HCT116 (cell line): ENCODE data around the gene ATG10. TPM values are rescaled to one million over a fixed set of nuclear protein-coding genes. Genes with fewer than 3 reads are reported as not detected.
A peak's percentile ranks its signal among the peaks of the same experiment; 100 is the strongest.

Experiments used
- ATAC-seq: fragments of 200-7000 bp; cut with Tn5 transposase; 2 replicates; pipeline ENCODE4 v1.9.1; 2020; ENCODE audit warnings: mild to moderate bottlenecking, moderate library complexity
- BruUV-seq: library from RNA; stranded (reverse); fragments of 400-500 nt; replicated peaks from 2 replicates; lab custom pipeline; 2021; lab: Mats Ljungman, UMichigan
- CTCF ChIA-PET: fragments of 300-600 bp; sonication (Branson Sonifier 250); formaldehyde crosslinking; loops from one replicate; lab custom pipeline; 2021; ENCODE audit warnings: antibody characterized with exemption; lab: Charles Lee
- POLR2A ChIA-PET: fragments of 300-600, 350-600 bp; sonication (Branson Sonifier 250); formaldehyde crosslinking; loops from one replicate; lab custom pipeline; 2021; ENCODE audit warnings: antibody characterized with exemption; lab: Charles Lee
- RAD21 ChIA-PET, 2 experiments: fragments of 300-600 bp; sonication (Branson Sonifier 250); formaldehyde crosslinking; loops; one replicate each; lab custom pipeline; 2023; ENCODE audit warnings: low total read pairs in 2 of 2; ENCODE audit not compliant: uncharacterized antibody in 2 of 2, unreplicated experiment in 2 of 2, low non-redundant PET in 1 of 2; lab: Charles Lee
- DNase-seq: peaks from one replicate; pipeline ENCODE4 v3.0.0-alpha.2; 2010; ENCODE audit warnings: low read depth, low spot score
- H2AFZ ChIP-seq: fragments of 200-600 bp; shearing (Covaris generic), sonication (generic); 2 replicates; pipeline ENCODE4 v1.6.1; 2017; ENCODE audit warnings: low read depth, mixed run types, mixed read lengths, antibody characterized with exemption, low read length; ENCODE audit not compliant: poor library complexity, severe bottlenecking
- H3K27ac ChIP-seq: 2 replicates; pipeline ENCODE4 v1.5.1; 2012; ENCODE audit warnings: low read depth, low read length
- H3K27me3 ChIP-seq: fragments of 200-600 bp; sonication (generic); 2 replicates; pipeline ENCODE4 v1.6.1; 2016; ENCODE audit warnings: mixed run types, low read length, mixed read lengths; ENCODE audit not compliant: insufficient read depth
- H3K36me3 ChIP-seq, 2 experiments: fragments of 200-500 bp in 1 of 2; fragments of 200-600 bp in 1 of 2; sonication (Bioruptor generic) in 1 of 2; sonication (generic) in 1 of 2; 2 replicates each; pipeline versions ENCODE4 v1.5.1 to v1.6.1; 2014 to 2016; ENCODE audit warnings: low read length in 2 of 2, inconsistent platforms in 1 of 2, mixed read lengths in 1 of 2, mixed run types in 1 of 2; ENCODE audit not compliant: insufficient read depth in 2 of 2, control insufficient read depth in 1 of 2
- H3K4me1 ChIP-seq, 2 experiments: fragments of 200-600 bp in 1 of 2; sonication (generic) in 1 of 2; 2 replicates each; pipeline versions ENCODE4 v1.5.1 to v1.6.1; 2012 to 2017; ENCODE audit warnings: low read length in 2 of 2, inconsistent platforms in 1 of 2, mild to moderate bottlenecking in 1 of 2, mixed read lengths in 1 of 2, mixed run types in 1 of 2, moderate library complexity in 1 of 2; ENCODE audit not compliant: insufficient read depth in 2 of 2, control insufficient read depth in 1 of 2
- H3K4me2 ChIP-seq: fragments of 200-600 bp; sonication (generic); 2 replicates; pipeline ENCODE4 v1.6.1; 2017; ENCODE audit warnings: mixed run types, low read length, mixed read lengths
- H3K4me3 ChIP-seq, 2 experiments: fragments of 200-600 bp in 1 of 2; sonication (generic) in 1 of 2; replicated peaks in 1 of 2; 2 replicates each; pipeline ENCODE4 v1.5.1; 2011 to 2016; ENCODE audit warnings: low read length in 2 of 2, control low read depth in 1 of 2, low read depth in 1 of 2, mild to moderate bottlenecking in 1 of 2, mixed read lengths in 1 of 2, mixed run types in 1 of 2
- H3K79me2 ChIP-seq: fragments of 200-600 bp; sonication (generic); 2 replicates; pipeline ENCODE4 v1.6.1; 2017; ENCODE audit warnings: mild to moderate bottlenecking, mixed run types, low read length, moderate library complexity, mixed read lengths; ENCODE audit not compliant: insufficient read depth
- H3K9ac ChIP-seq: fragments of 200-600 bp; sonication (generic); 2 replicates; pipeline ENCODE4 v1.6.1; 2016; ENCODE audit warnings: low read length, mixed read lengths
- H3K9me2 ChIP-seq: fragments of 200-600 bp; sonication (generic), shearing (Covaris generic); 2 replicates; pipeline ENCODE4 v1.6.1; 2017; ENCODE audit warnings: mixed run types, mild to moderate bottlenecking, moderate library complexity; ENCODE audit not compliant: insufficient read depth
- H3K9me3 ChIP-seq, 2 experiments: fragments of 200-500 bp in 1 of 2; fragments of 200-600 bp in 1 of 2; sonication (Bioruptor generic) in 1 of 2; sonication (generic) in 1 of 2; 2 replicates each; pipeline ENCODE4 v1.6.1; 2014 to 2017; ENCODE audit warnings: low read length in 2 of 2, mixed read lengths in 2 of 2, inconsistent platforms in 1 of 2, low read depth in 1 of 2, mild to moderate bottlenecking in 1 of 2, mixed run types in 1 of 2, moderate library complexity in 1 of 2; ENCODE audit not compliant: control insufficient read depth in 1 of 2, insufficient read depth in 1 of 2
- H4K20me1 ChIP-seq: fragments of 200-600 bp; sonication (generic), shearing (Covaris generic); 2 replicates; pipeline ENCODE4 v1.6.1; 2017; ENCODE audit warnings: mixed run types, mild to moderate bottlenecking, moderate library complexity; ENCODE audit not compliant: insufficient read depth
- CEBPB ChIP-seq: IDR thresholded peaks from 2 replicates; pipeline ENCODE4 v1.6.1; 2012; ENCODE audit warnings: low read depth
- ELF1 ChIP-seq: IDR thresholded peaks from 2 replicates; pipeline ENCODE4 v1.6.1; 2012; ENCODE audit warnings: low read depth, borderline replicate concordance
- POLR2A ChIP-seq: IDR thresholded peaks from 2 replicates; pipeline ENCODE4 v1.7.0; 2011; ENCODE audit warnings: borderline replicate concordance; ENCODE audit not compliant: insufficient read depth, insufficient read length; ENCODE audit errors: extremely low read depth
- RAD21 ChIP-seq: IDR thresholded peaks from 2 replicates; pipeline ENCODE4 v1.6.1; 2012; ENCODE audit warnings: low read depth, mild to moderate bottlenecking
- ZNF274 ChIP-seq: fragments of 200-500 bp; sonication (Bioruptor generic); IDR thresholded peaks from 2 replicates; pipeline ENCODE4 v1.6.1; 2014; ENCODE audit warnings: mild to moderate bottlenecking, low read depth, low read length, inconsistent platforms
- intact Hi-C: fragments of 100-400 bp; cut with micrococcal nuclease; formaldehyde crosslinking; loops from 2 replicates; pipeline ENCODE4 v1.10.0; 2022
- total RNA-seq: library from RNA; stranded (reverse); gene quantifications from one replicate; pipeline ENCODE4 v1.2.1, GENCODE V29; 2021; ENCODE audit not compliant: unreplicated experiment

Gene ATG10
- total RNA-seq, 1 experiment from 2014 or later: 9.4 TPM

DNA sequence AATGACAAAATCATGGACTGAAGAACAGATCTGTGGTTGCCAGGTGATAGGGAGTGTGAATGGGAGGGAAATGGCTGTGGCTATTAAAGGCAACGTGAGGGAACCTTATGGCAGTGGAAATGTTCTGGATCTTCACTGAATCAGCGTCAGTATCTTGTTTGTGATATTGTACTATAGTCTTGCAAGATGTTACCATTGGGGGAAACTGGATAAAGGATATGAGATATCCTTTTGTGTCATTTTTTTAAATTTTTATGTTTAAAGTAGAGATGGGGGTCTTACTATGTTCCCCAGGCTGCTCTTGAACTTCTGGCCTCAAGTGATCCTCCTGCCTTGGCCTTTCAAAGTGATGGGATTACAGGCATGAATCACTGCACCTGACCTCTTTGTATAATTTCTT lies 210.8 kb downstream of the ATG10 start:
- CTCF ChIA-PET: no interaction called here
- Histone ChIP-seq H2AFZ (no peak overlapping the region), H3K9me2 (no peaks in the 10 kb centered on the region), H3K27me3 (no peaks in the 10 kb centered on the region), H3K4me1 (no peaks in the 10 kb centered on the region), H3K9me3 (no peaks in the 10 kb centered on the region), H3K9ac (no peak overlapping the region), H3K4me3 (no peak overlapping the region), H3K36me3 (no peaks in the 10 kb centered on the region), H3K79me2 (no peaks in the 10 kb centered on the region), H4K20me1 (no peaks in the 10 kb centered on the region), H3K4me2 (no peak overlapping the region), H3K27ac (no peak overlapping the region)
- POLR2A ChIA-PET: no interaction called here
- RAD21 ChIA-PET: no interaction called here
- TF ChIP-seq ZNF274 (no peak), ELF1 (no peak), POLR2A (no peak), RAD21 (no peak)
- DNase-seq (no peak), ATAC-seq (no peak)
- intact Hi-C loops: no loop called here
- no TSS peak for BruUV-seq

DNA sequence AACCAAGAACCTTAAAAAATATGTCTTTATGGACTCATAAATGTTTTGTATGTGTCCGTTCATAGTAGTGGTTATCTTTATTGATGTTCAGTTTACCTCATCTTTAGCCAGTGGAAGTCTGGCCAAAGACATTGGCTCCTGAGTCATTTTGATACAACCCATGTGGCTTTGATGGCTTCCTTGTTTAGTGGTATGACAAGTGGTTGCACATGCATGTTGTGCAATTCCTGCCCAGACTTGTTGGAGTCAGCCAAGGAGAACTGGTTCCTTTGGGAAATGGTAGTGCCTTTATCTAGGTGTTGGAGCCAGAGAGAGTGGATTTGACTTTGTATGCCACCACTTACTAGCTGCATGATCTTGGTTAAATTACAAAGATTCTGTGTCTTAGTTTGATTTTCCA lies 212.0 kb downstream of the ATG10 start:
- Histone ChIP-seq H3K79me2 (no peaks in the 10 kb centered on the region), H3K9me3 (no peaks in the 10 kb centered on the region), H3K27me3 (no peaks in the 10 kb centered on the region), H3K4me2 (no peak overlapping the region), H2AFZ (no peak overlapping the region), H3K9me2 (no peaks in the 10 kb centered on the region), H3K36me3 (no peaks in the 10 kb centered on the region), H3K9ac (no peak overlapping the region), H3K4me3 (no peak overlapping the region), H3K27ac (no peak overlapping the region), H4K20me1 (no peaks in the 10 kb centered on the region), H3K4me1 (no peaks in the 10 kb centered on the region)
- ChIA-PET CTCF (no interaction called here), RAD21 (no interaction called here), POLR2A (no interaction called here)
- no peak for ATAC-seq
- intact Hi-C loops: no loop called here
- TF ChIP-seq CEBPB (peak; percentile 60), POLR2A (no peak)
- BruUV-seq: no TSS peak
- DNase-seq: no peak
